ENCODE results near the gene CIRBP.
"Not testable (repeated sequence)": the region's sequence is repeated elsewhere in the genome, so short reads cannot be mapped to it uniquely, and the experiment has no call there.

CIRBP gene

GRCh38 chr19:1293782-1294604 is 24.9 kb downstream of the CIRBP start:
- no peak for DNase-seq (ENCODE audit: low read depth)

- no peak for DNase-seq (ENCODE audit: low read depth)
Observed at GRCh38 chr19:1294688-1295087, 25.6 kb downstream of the CIRBP start.

GRCh38 chr19:1295169-1296012 is 26.3 kb downstream of the CIRBP start:
- no peak for DNase-seq (ENCODE audit: low read depth)

GRCh38 chr19:1296078-1296477 is 26.9 kb downstream of the CIRBP start:
- no peak for DNase-seq (ENCODE audit: low read depth)

GRCh38 chr19:1296575-1297271 is 27.6 kb downstream of the CIRBP start:
- no peak for DNase-seq (ENCODE audit: low read depth)

GRCh38 chr19:1298235-1298634 is 29.1 kb downstream of the CIRBP start:
- DNase-seq (ENCODE audit: low read depth), result no peak

GRCh38 chr19:1299801-1300200 is 30.7 kb downstream of the CIRBP start:
- no peak for DNase-seq (ENCODE audit: low read depth)

GRCh38 chr19:1300744-1301490 is 31.8 kb downstream of the CIRBP start:
- DNase-seq (ENCODE audit: low read depth), result no peak

- DNase-seq (ENCODE audit: low read depth), result no peak
Observed at GRCh38 chr19:1302533-1303239, 33.6 kb downstream of the CIRBP start.

GRCh38 chr19:1304197-1304924 is 35.2 kb downstream of the CIRBP start:
- no peak for DNase-seq (ENCODE audit: low read depth)

GRCh38 chr19:1305354-1305753 is 36.2 kb downstream of the CIRBP start:
- DNase-seq (ENCODE audit: low read depth), result not testable (repeated sequence)

GRCh38 chr19:1307320-1307719 is 38.2 kb downstream of the CIRBP start:
- no peak for DNase-seq (ENCODE audit: low read depth)

GRCh38 chr19:1307755-1308303 is 38.7 kb downstream of the CIRBP start:
- no peak for DNase-seq (ENCODE audit: low read depth)

GRCh38 chr19:1308718-1309117 is 39.6 kb downstream of the CIRBP start:
- DNase-seq (ENCODE audit: low read depth), result no peak

- DNase-seq (ENCODE audit: low read depth), result no peak
Observed at GRCh38 chr19:1309977-1310852, 41.1 kb downstream of the CIRBP start.

GRCh38 chr19:1310853-1311180 is 41.7 kb downstream of the CIRBP start:
- DNase-seq (ENCODE audit: low read depth), result no peak

GRCh38 chr19:1311543-1312091 is 42.5 kb downstream of the CIRBP start:
- no peak for DNase-seq (ENCODE audit: low read depth)

- DNase-seq (ENCODE audit: low read depth), result no peak
Observed at GRCh38 chr19:1312767-1313694, 43.9 kb downstream of the CIRBP start.

Data from GM04503 (cell line).